ENCODE measurements around the gene STYXL2.

The STYXL2 gene

GRCh38 chr1:167100730-167101129 lies 6.9 kb downstream of the STYXL2 start:
- CTCF ChIA-PET = no interaction called here
- no peak overlapping the region for H3K4me3 ChIP-seq (ENCODE audit: low read depth, low read length)
- POLR2A ChIA-PET = no interaction called here

GRCh38 chr1:167101754-167102153 lies 7.9 kb downstream of the STYXL2 start:
- H3K9me3 ChIP-seq (ENCODE audit: control insufficient read depth, insufficient read depth, low read depth, low read length) = no peaks in the 10 kb centered on the region
- no peaks in the 10 kb centered on the region for H3K36me3 ChIP-seq (ENCODE audit: control insufficient read depth in 2 of 2, insufficient read depth in 1 of 2, low read length in 2 of 2)
- TF ChIP-seq ZNF561 (tag by site-specific recombination; IDR thresholded peaks at IDR 0.05; ENCODE audit: borderline replicate concordance) = no peak
- TF ChIP-seq ZNF146 (tag by site-specific recombination; IDR thresholded peaks at IDR 0.05) = peak; percentile 71
- peaks cover 3% of the 10 kb centered on the region; the same call in 1 of the 2 replicates for H3K4me1 ChIP-seq (ENCODE audit: control insufficient read depth, insufficient read depth, low read length)
- POLR2A ChIA-PET = interaction anchor here (1.4 kb wide), 1 partner anchor 119 kb away, joined by 3 read pairs; the partner anchor contains the start of gene POU2F1
- CTCF ChIA-PET = interaction anchor here (0.6 to 0.7 kb wide), 2 partner anchors 38 to 1695 kb away, joined by 3 read pairs; no protein-coding TSS in a partner anchor
- no peak overlapping the region for H3K4me3 ChIP-seq (ENCODE audit: low read depth, low read length)
- H3K27ac ChIP-seq (ENCODE audit: extremely low read depth, low read depth, low read length) = no peak overlapping the region

More at GRCh38 chr1:167100730-167101129, 6.9 kb downstream of the STYXL2 start:
- no peaks in the 10 kb centered on the region for H3K36me3 ChIP-seq (ENCODE audit: control insufficient read depth in 2 of 2, insufficient read depth in 1 of 2, low read length in 2 of 2)
- TF ChIP-seq BCL11A (tag by site-specific recombination; IDR thresholded peaks at IDR 0.05; ENCODE audit: low read depth) (no peak), EGR2 (tag by site-specific recombination; IDR thresholded peaks at IDR 0.05; ENCODE audit: low read depth) (no peak), ZNF596 (tag by site-specific recombination; IDR thresholded peaks at IDR 0.05) (no peak), GFI1B (tag by site-specific recombination; IDR thresholded peaks at IDR 0.05) (no peak), ZNF830 (tag by site-specific recombination; IDR thresholded peaks at IDR 0.05; ENCODE audit: low read depth) (no peak), ELK4 (IDR thresholded peaks at IDR 0.05; ENCODE audit: borderline replicate concordance, low read depth, low read length) (no peak), ZNF621 (tag by site-specific recombination; IDR thresholded peaks at IDR 0.05) (no peak), KLF17 (tag by site-specific recombination; IDR thresholded peaks at IDR 0.05) (no peak), ZBTB7A (tag by site-specific recombination; IDR thresholded peaks at IDR 0.05; ENCODE audit: low read depth) (no peak), ZNF660 (tag by site-specific recombination; IDR thresholded peaks at IDR 0.05) (no peak), ZNF677 (tag by site-specific recombination; IDR thresholded peaks at IDR 0.05) (no peak), ZNF404 (tag by site-specific recombination; IDR thresholded peaks at IDR 0.05) (no peak), KLF16 (tag by site-specific recombination; IDR thresholded peaks at IDR 0.05) (no peak), SCRT2 (tag by site-specific recombination; IDR thresholded peaks at IDR 0.05) (no peak), ZNF354C (tag by site-specific recombination; IDR thresholded peaks at IDR 0.05; ENCODE audit: borderline replicate concordance, low read depth) (no peak), GLI2 (tag by site-specific recombination; IDR thresholded peaks at IDR 0.05; ENCODE audit: borderline replicate concordance, low read depth) (no peak), ZSCAN4 (tag by site-specific recombination; IDR thresholded peaks at IDR 0.05) (no peak)
- H3K4me1 ChIP-seq (ENCODE audit: control insufficient read depth, insufficient read depth, low read length) = peaks cover 3% of the 10 kb centered on the region; the same call in 1 of the 2 replicates
- no peaks in the 10 kb centered on the region for H3K9me3 ChIP-seq (ENCODE audit: control insufficient read depth, insufficient read depth, low read depth, low read length)
- H3K27ac ChIP-seq (ENCODE audit: extremely low read depth, low read depth, low read length) = no peak overlapping the region
